22Rv1 (cell line): ENCODE measurements around the gene HIPK4.
"Not testable (repeated sequence)": the region's sequence is repeated elsewhere in the genome, so short reads cannot be mapped to it uniquely, and the experiment has no call there.

Experiments used
- H3K27ac ChIP-seq: fragments of 450-650 bp; 2 replicates; pipeline ENCODE4 v1.5.1; 2017
- CTCF ChIP-seq: fragments of 450-650 bp; IDR thresholded peaks from 2 replicates; pipeline ENCODE4 v1.5.1; 2017; ENCODE audit warnings: mild to moderate bottlenecking
- ZFX ChIP-seq: fragments of 450-650 bp; IDR thresholded peaks from 2 replicates; pipeline ENCODE4 v1.6.1; 2017; ENCODE audit warnings: antibody characterized with exemption, borderline replicate concordance

Gene HIPK4

GRCh38 chr19:40376286-40376862 is 13.6 kb downstream of the HIPK4 start:
- no peak for TF ChIP-seq ZFX
- TF ChIP-seq CTCF = no peak
- H3K27ac ChIP-seq = no peak overlapping the region

- TF ChIP-seq CTCF (no peak), ZFX (no peak)
- no peak overlapping the region for H3K27ac ChIP-seq
These were observed 15.9 kb downstream of the HIPK4 start for GRCh38 chr19:40374084-40374483.

GRCh38 chr19:40371802-40372122 is 18.2 kb downstream of the HIPK4 start:
- no peak overlapping the region for H3K27ac ChIP-seq
- TF ChIP-seq CTCF = no peak
- no peak for TF ChIP-seq ZFX

- TF ChIP-seq CTCF (no peak), ZFX (no peak)
- no peak overlapping the region for H3K27ac ChIP-seq
These were observed 18.8 kb downstream of the HIPK4 start for GRCh38 chr19:40370997-40371801.

- not testable (repeated sequence) for H3K27ac ChIP-seq
These were observed 19.7 kb downstream of the HIPK4 start for GRCh38 chr19:40370253-40370652.

GRCh38 chr19:40369797-40370196 is 20.2 kb downstream of the HIPK4 start:
- TF ChIP-seq CTCF = no peak
- TF ChIP-seq ZFX = no peak
- no peak overlapping the region for H3K27ac ChIP-seq

GRCh38 chr19:40367577-40368434 is 22.2 kb downstream of the HIPK4 start:
- no peak overlapping the region for H3K27ac ChIP-seq

More at GRCh38 chr19:40367577-40368434, 22.2 kb downstream of the HIPK4 start:
- TF ChIP-seq ZFX = no peak
- TF ChIP-seq CTCF = no peak
